Small intestine (tissue), 7 donors: Measurements from ENCODE around the gene MB21D2. TPM values are rescaled to one million over a fixed set of nuclear protein-coding genes. Genes with fewer than 3 reads are reported as not detected.
A peak's percentile ranks its signal among the peaks of the same experiment; 100 is the strongest.

Experiments used
- DNase-seq, 2 donors: peaks; one replicate each; pipeline versions ENCODE4 v3.0.0 to v3.0.0-alpha.2; 2013
- FAIRE-seq: peaks from 2 replicates; lab custom pipeline; 2012; peaks lifted over from hg19 to GRCh38; lab: Jason Lieb, UNC
- H3K27ac ChIP-seq, 3 donors: one replicate each; pipeline ENCODE4 v1.5.1; 2013; ENCODE audit warnings: low read length in 2 of 3, mild to moderate bottlenecking in 2 of 3, control low read depth in 1 of 3, inconsistent platforms in 1 of 3, low read depth in 1 of 3, moderate library complexity in 1 of 3
- H3K27me3 ChIP-seq, 3 donors: one replicate each; pipeline ENCODE4 v1.6.1; 2013; ENCODE audit warnings: low read length in 3 of 3, inconsistent platforms in 1 of 3; ENCODE audit not compliant: control insufficient read depth in 3 of 3, insufficient read depth in 3 of 3
- H3K36me3 ChIP-seq, 3 donors: one replicate each; pipeline ENCODE4 v1.6.1; 2013; ENCODE audit warnings: low read length in 3 of 3, inconsistent platforms in 1 of 3, low read depth in 1 of 3, mild to moderate bottlenecking in 1 of 3, moderate library complexity in 1 of 3; ENCODE audit not compliant: control insufficient read depth in 3 of 3, insufficient read depth in 2 of 3
- H3K4me1 ChIP-seq, 3 donors: one replicate each; pipeline ENCODE4 v1.6.1; 2013; ENCODE audit warnings: low read length in 2 of 3, inconsistent platforms in 1 of 3, low read depth in 1 of 3, mild to moderate bottlenecking in 1 of 3, moderate library complexity in 1 of 3; ENCODE audit not compliant: control insufficient read depth in 3 of 3, insufficient read depth in 2 of 3
- H3K4me3 ChIP-seq, 3 donors: one replicate each; pipeline ENCODE4 v1.5.1; 2013; ENCODE audit warnings: low read length in 3 of 3, control low read depth in 1 of 3, inconsistent platforms in 1 of 3, low read depth in 1 of 3, mild to moderate bottlenecking in 1 of 3, moderate library complexity in 1 of 3
- H3K9me3 ChIP-seq, 2 donors: one replicate each; pipeline ENCODE4 v1.6.1; 2013; ENCODE audit warnings: low read depth in 1 of 2, low read length in 1 of 2; ENCODE audit not compliant: control insufficient read depth in 2 of 2, insufficient read depth in 1 of 2
- WGBS, 3 donors: extraction: QIAGEN DNeasy Blood & Tissue Kit; methylation state at CpG; one replicate each; pipeline ENCODE4 v1.1.7; 2013; 5-methylcytosine and 5-hydroxymethylcytosine counted together
- polyA plus RNA-seq, 4 donors: library from polyadenylated mRNA; stranded (reverse) in 3 of 4; unstranded in 1 of 4; fragments of 200-250 nt in 3 of 4; fragments of 120-200 nt in 1 of 4; gene quantifications; one replicate each; pipeline versions ENCODE4 v1.2.1 to v1.2.3, GENCODE V29; 2013
- donor health status: healthy with polysubstance abuse.
- donor health status: control.
- donor health status: control.
- donor health status: Bipolar disorder and iron deficiency.
- donor health status: healthy.

MB21D2 gene
- polyA plus RNA-seq, 4 donors, result 4.9 to 16.6 (median 13.6) TPM

- H3K27ac ChIP-seq, result no peak overlapping the region
- WGBS, 3 donors, result 84 to 90% (median 87%) methylated on average over 2 of the region's 2 CpGs
- no peak for FAIRE-seq
- peaks cover 0 to 3% (median 0%) of the 10 kb centered on the region in 3 donors for H3K36me3 ChIP-seq
- no peaks in the 10 kb centered on the region for H3K9me3 ChIP-seq
- no peak for DNase-seq
- H3K4me1 ChIP-seq, result peaks cover 4 to 32% (median 7%) of the 10 kb centered on the region in 3 donors
- no peak overlapping the region for H3K4me3 ChIP-seq
- H3K27me3 ChIP-seq, result no peaks in the 10 kb centered on the region
Observed at GRCh38 chr3:192824313-192824712, 93.3 kb downstream of the MB21D2 start.

- DNase-seq, result peak in 1 of 2 donors; percentile 50
- 83 to 91% (median 90%) methylated on average over 2 of the region's 2 CpGs for WGBS, 3 donors
- no peak for FAIRE-seq
- peaks cover 0 to 3% (median 0%) of the 10 kb centered on the region in 3 donors for H3K36me3 ChIP-seq
- H3K4me1 ChIP-seq, result peaks cover 7 to 57% (median 8%) of the 10 kb centered on the region in 3 donors
- no peak overlapping the region for H3K4me3 ChIP-seq
- no peaks in the 10 kb centered on the region for H3K27me3 ChIP-seq
- no peaks in the 10 kb centered on the region for H3K9me3 ChIP-seq
- peak overlapping the region in 1 of 3 donors; percentile 83 for H3K27ac ChIP-seq
Observed at GRCh38 chr3:192821161-192821560, 96.5 kb downstream of the MB21D2 start.

- Histone ChIP-seq H3K36me3 (peaks cover 0 to 3% (median 0%) of the 10 kb centered on the region in 3 donors), H3K9me3 (no peaks in the 10 kb centered on the region), H3K27me3 (no peaks in the 10 kb centered on the region), H3K4me3 (no peak overlapping the region), H3K4me1 (peaks cover 6 to 50% (median 7%) of the 10 kb centered on the region in 3 donors), H3K27ac (peak overlapping the region in 2 of 3 donors; percentile 24 to 83)
- 23 to 67% (median 44%) methylated on average over 5 of the region's 5 CpGs for WGBS, 3 donors
- DNase-seq (peak; percentile 58 to 66), FAIRE-seq (no peak)
Observed at GRCh38 chr3:192820161-192820560, 97.5 kb downstream of the MB21D2 start.

DNA sequence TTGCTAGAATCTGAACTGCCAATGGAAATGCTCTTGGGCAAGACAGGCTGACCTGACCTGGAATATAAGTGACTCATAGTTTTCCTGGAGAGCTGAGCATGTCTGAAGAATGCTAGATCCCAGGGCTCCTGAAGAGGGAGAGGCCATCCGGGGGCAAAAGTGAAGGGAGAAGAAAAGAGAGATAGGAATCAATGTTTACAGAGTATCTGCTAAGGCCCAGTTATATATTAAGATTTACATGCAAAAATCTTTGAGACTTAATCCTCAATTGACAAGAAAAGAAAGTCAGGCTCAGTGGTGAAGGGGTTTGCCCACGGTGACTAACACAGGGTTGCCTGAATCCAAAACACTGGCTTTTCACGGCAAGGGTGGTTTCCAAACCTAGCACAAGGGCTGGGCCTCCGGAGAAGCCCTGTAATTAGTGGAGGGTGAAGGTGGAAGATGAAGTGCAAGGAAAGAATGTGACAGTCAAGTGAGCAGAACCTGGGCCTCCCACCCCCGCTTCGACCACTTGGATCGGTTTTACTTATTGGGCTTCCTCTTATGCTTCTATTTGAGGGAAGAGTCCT lies 98.6 kb downstream of the MB21D2 start:
- H3K9me3 ChIP-seq, result no peaks in the 10 kb centered on the region
- DNase-seq, result peak; percentile 70 to 75
- no peak for FAIRE-seq
- H3K4me3 ChIP-seq, result no peak overlapping the region
- no peaks in the 10 kb centered on the region for H3K36me3 ChIP-seq
- 48 to 63% (median 56%) methylated on average over 7 of the region's 7 CpGs for WGBS, 3 donors
- peak overlapping the region in 1 of 3 donors; percentile 83 for H3K27ac ChIP-seq
- peaks cover 6 to 47% (median 7%) of the 10 kb centered on the region in 3 donors for H3K4me1 ChIP-seq
- no peaks in the 10 kb centered on the region for H3K27me3 ChIP-seq

- FAIRE-seq (no peak), DNase-seq (no peak)
- Histone ChIP-seq H3K4me3 (no peak overlapping the region), H3K36me3 (no peaks in the 10 kb centered on the region), H3K27me3 (no peaks in the 10 kb centered on the region), H3K27ac (peak overlapping the region in 1 of 3 donors; percentile 83), H3K9me3 (no peaks in the 10 kb centered on the region), H3K4me1 (peaks cover 6 to 47% (median 7%) of the 10 kb centered on the region in 3 donors)
- WGBS, 3 donors, result 82 to 90% (median 84%) methylated on average over 1 of the region's 1 CpG
Observed at GRCh38 chr3:192818126-192818525, 99.5 kb downstream of the MB21D2 start.

GRCh38 chr3:192817506-192817905 lies 100.2 kb downstream of the MB21D2 start:
- no peaks in the 10 kb centered on the region for H3K36me3 ChIP-seq
- peak overlapping the region in 1 of 3 donors; percentile 40 for H3K27ac ChIP-seq
- FAIRE-seq, result no peak
- no peak for DNase-seq
- H3K4me3 ChIP-seq, result no peak overlapping the region
- H3K9me3 ChIP-seq, result no peaks in the 10 kb centered on the region
- WGBS, 3 donors, result 85 to 88% (median 86%) methylated on average over 4 of the region's 4 CpGs
- H3K4me1 ChIP-seq, result peaks cover 6 to 47% (median 7%) of the 10 kb centered on the region in 3 donors
- H3K27me3 ChIP-seq, result no peaks in the 10 kb centered on the region

DNA sequence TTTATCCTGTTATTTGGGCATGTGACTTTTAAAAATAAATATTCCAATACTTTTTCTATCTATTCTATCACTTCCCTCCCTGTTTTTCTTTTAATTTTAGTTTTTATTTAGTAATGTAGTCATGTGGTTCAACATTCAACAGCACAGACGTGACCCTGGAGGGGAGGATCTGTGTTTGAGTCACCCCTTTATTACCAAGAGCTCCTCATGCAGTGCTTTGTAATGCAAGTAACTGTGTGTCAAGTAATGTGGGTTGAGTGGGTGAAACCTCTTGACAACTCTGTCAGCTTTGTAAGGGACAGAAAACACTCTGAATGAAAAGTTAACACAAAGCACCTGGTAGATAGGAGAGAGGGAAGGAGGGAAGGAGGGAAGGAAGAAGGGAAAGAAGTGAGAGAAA lies 100.6 kb downstream of the MB21D2 start:
- Histone ChIP-seq H3K27me3 (no peaks in the 10 kb centered on the region), H3K4me3 (no peak overlapping the region), H3K9me3 (no peaks in the 10 kb centered on the region), H3K27ac (no peak overlapping the region), H3K36me3 (no peaks in the 10 kb centered on the region), H3K4me1 (peaks cover 6 to 47% (median 7%) of the 10 kb centered on the region in 3 donors)
- DNase-seq (no peak), FAIRE-seq (no peak)
- WGBS, 3 donors, result 42 to 67% (median 59%) methylated on average over 1 of the region's 1 CpG

DNA sequence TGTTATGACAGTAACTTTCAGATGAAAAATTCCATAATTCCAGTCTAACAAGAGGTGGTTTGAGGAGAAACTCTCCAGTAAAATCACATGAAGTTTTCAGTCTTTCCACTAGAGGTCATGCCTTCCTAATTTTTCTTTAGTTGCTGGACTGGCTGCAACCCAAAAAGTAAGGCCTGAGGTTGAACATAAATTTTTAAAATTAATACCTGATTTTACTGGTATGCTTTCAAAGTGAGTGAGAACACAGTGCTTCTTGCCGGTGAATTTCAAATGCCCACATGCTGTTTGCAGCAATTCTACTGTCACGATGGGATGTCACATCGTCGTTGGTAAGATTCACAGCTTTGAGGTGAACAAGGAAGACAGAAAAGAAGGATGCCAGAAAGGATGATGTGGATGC lies 101.3 kb downstream of the MB21D2 start:
- H3K27me3 ChIP-seq, result no peaks in the 10 kb centered on the region
- no peak overlapping the region for H3K4me3 ChIP-seq
- H3K36me3 ChIP-seq, result no peaks in the 10 kb centered on the region
- no peak for FAIRE-seq
- H3K4me1 ChIP-seq, result peaks cover 5 to 42% (median 6%) of the 10 kb centered on the region in 3 donors
- H3K27ac ChIP-seq, result no peak overlapping the region
- H3K9me3 ChIP-seq, result no peaks in the 10 kb centered on the region
- peak; percentile 63 to 65 for DNase-seq
- WGBS, 3 donors, result 78 to 83% (median 80%) methylated on average over 4 of the region's 4 CpGs
